ENCODE results near the gene ADRA2A. TPM values are rescaled to one million over a fixed set of nuclear protein-coding genes. Genes with fewer than 3 reads are reported as not detected.
A peak's percentile ranks its signal among the peaks of the same experiment; 100 is the strongest.

The ADRA2A gene
- total RNA-seq, 2 experiments from 2014 or later: not detected

DNA sequence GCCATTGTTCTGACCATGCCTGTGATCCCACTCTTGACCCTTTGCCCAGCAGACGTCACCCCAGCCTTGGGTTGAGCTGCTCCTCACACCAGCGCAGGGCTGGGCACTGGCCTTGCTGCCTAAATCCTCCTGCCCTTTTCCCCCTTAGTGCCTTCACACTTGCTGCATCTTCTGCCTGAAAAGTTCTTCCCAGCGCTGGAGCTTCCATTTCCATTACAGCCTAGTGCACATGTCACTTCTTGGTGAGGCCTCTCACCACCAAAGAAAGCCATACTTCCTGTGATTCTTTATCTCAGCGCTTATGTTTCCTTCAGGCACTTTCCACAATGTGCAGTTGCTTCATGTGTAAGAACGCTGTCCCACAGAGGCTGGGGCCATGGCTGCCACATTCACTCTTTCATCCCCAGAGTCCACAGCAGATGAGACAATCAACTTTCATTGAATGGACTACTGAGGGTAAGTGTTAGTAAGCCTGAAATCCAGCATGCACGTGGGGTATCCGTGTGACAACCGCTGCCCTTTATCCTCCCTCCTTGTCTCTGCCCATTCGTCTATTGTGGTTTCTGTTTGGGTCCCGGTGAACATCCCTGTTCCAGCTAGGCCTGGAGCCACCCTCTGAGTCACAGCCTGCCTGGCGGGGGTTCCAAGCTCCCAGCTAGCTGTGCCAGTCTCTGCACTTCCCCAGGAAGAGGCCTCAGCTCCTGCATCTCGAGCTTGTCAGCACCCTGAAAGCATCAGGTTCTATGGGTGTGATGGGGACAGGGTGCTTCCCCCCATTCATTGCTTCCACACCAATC lies 37.3 kb downstream of the ADRA2A start:
- CTCF ChIA-PET: no interaction called here
- intact Hi-C loops (cut with DNase I, micrococcal nuclease): no loop called here
- no peak overlapping the region for H3K4me3 Mint-ChIP-seq
- no peak for ATAC-seq
- H3K27me3 Mint-ChIP-seq: no peaks in the 10 kb centered on the region
- H3K9me3 Mint-ChIP-seq (ENCODE audit: low read depth): no peaks in the 10 kb centered on the region
- no peak for DNase-seq
- peaks cover 11% of the 10 kb centered on the region for H3K4me1 Mint-ChIP-seq
- H3K36me3 Mint-ChIP-seq (ENCODE audit: low read depth): no peaks in the 10 kb centered on the region
- no peak overlapping the region for H3K27ac Mint-ChIP-seq
- POLR2A ChIA-PET: no interaction called here

GRCh38 chr10:111114758-111115500 lies 38.1 kb downstream of the ADRA2A start:
- Mint-ChIP-seq H3K4me3 (no peak overlapping the region), H3K9me3 (ENCODE audit: low read depth) (no peaks in the 10 kb centered on the region), H3K27ac (no peak overlapping the region), H3K4me1 (peaks cover 11% of the 10 kb centered on the region), H3K27me3 (no peaks in the 10 kb centered on the region), H3K36me3 (ENCODE audit: low read depth) (no peaks in the 10 kb centered on the region)
- ChIA-PET CTCF (no interaction called here), POLR2A (no interaction called here)
- intact Hi-C loops (cut with DNase I, micrococcal nuclease): no loop called here
- ATAC-seq: no peak
- DNase-seq: no peak

DNA sequence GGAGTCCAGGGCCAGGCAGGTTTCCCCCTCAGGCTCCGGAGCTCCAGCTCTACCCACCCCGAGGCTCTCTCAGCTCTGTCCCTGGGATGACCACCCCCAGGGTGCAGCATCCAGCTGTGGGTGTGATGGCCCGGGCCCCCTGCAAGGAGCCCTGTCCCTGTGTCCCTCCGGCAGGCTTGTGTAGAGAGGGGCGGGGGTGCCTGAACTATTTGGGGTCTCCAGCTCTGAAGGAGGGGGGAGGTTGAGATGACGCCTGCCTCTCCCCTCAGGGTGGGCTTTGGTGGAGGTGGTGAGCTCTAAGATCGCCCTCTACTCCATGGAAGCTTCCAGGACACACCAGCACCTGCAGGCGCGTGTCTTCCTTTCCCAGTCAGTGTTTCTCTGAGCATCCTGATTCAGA lies 39.4 kb downstream of the ADRA2A start:
- H3K36me3 Mint-ChIP-seq (ENCODE audit: low read depth): no peaks in the 10 kb centered on the region
- no peaks in the 10 kb centered on the region for H3K9me3 Mint-ChIP-seq (ENCODE audit: low read depth)
- intact Hi-C loops (cut with DNase I, micrococcal nuclease): no loop called here
- DNase-seq: no peak
- H3K4me1 Mint-ChIP-seq: peaks cover 11% of the 10 kb centered on the region
- ChIA-PET POLR2A (no interaction called here), CTCF (no interaction called here)
- no peak for ATAC-seq
- H3K27ac Mint-ChIP-seq: no peak overlapping the region
- H3K27me3 Mint-ChIP-seq: no peaks in the 10 kb centered on the region
- H3K4me3 Mint-ChIP-seq: no peak overlapping the region

DNA sequence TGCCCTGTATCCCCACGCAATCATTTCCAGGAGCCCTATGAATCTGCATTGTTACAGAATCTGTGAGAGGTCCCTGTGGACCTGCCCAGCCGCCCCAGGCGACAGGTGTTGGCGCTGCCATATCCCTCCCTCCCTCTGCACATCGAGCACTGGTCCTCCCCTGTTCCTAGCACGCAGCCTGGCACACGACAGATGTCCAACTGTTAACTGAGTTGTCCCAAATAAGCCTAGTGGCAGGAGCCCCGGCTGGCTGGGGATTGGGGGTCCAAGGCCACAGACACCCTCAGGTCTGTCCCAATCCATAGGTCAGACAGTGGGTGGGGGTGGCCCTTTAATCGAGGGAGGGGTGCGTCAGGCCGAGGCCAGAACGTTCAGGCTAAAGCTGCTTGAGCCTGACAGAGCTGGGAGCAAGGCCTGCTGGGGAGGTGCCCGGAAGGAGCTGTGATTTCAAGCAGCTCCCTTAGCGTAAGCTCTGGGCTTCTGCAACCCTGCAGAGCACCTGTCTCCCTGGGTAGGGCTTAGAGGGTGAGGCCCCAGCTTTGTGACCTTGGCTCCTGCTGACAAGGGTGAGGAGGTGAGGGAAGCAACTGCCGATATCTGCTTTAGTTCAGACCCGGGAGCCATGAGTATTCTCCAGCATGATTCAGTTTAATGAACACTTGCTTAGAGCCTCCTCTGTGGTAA lies 40.1 kb downstream of the ADRA2A start:
- Mint-ChIP-seq H3K4me1 (peaks cover 11% of the 10 kb centered on the region), H3K27me3 (no peaks in the 10 kb centered on the region), H3K4me3 (no peak overlapping the region), H3K36me3 (ENCODE audit: low read depth) (no peaks in the 10 kb centered on the region), H3K27ac (no peak overlapping the region), H3K9me3 (ENCODE audit: low read depth) (no peaks in the 10 kb centered on the region)
- intact Hi-C loops (cut with DNase I, micrococcal nuclease): no loop called here
- DNase-seq (no peak), ATAC-seq (no peak)
- POLR2A ChIA-PET: no interaction called here
- CTCF ChIA-PET: no interaction called here

GRCh38 chr10:111117528-111118277 lies 40.9 kb downstream of the ADRA2A start:
- no peak for DNase-seq
- Mint-ChIP-seq H3K4me3 (no peak overlapping the region), H3K9me3 (ENCODE audit: low read depth) (no peaks in the 10 kb centered on the region), H3K4me1 (peaks cover 11% of the 10 kb centered on the region), H3K27ac (no peak overlapping the region), H3K27me3 (no peaks in the 10 kb centered on the region), H3K36me3 (ENCODE audit: low read depth) (no peaks in the 10 kb centered on the region)
- no peak for ATAC-seq
- POLR2A ChIA-PET: no interaction called here
- intact Hi-C loops (cut with DNase I, micrococcal nuclease): no loop called here
- CTCF ChIA-PET: interaction anchor here (0.6 kb wide), 2 partner anchors 41 to 289 kb away, joined by 3 to 4 read pairs; partner anchors contain the start of gene ADRA2A

DNA sequence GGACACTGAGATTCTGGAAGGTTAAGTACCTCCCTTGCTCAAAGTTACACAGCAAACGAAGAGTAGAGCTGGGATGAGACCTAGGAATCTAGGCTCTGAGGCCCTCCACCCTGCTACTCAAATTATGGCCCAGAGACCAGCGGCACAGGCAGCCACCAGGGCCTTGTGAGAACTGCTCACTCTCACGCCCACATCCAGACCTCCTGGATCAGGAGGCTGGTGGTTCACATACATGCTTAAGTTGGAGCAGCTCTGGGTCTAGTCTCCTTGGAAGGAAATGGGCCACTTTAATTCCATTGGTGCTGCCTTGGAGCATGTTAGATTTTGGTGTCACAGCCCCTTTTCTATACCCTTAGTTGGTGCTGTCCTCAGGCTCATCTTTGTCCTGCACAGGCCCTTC lies 41.9 kb downstream of the ADRA2A start:
- ATAC-seq (no peak), DNase-seq (no peak)
- Mint-ChIP-seq H3K9me3 (ENCODE audit: low read depth) (no peaks in the 10 kb centered on the region), H3K4me1 (peaks cover 11% of the 10 kb centered on the region), H3K36me3 (ENCODE audit: low read depth) (no peaks in the 10 kb centered on the region), H3K27ac (no peak overlapping the region), H3K4me3 (no peak overlapping the region), H3K27me3 (peaks cover 2% of the 10 kb centered on the region)
- ChIA-PET CTCF (no interaction called here), POLR2A (no interaction called here)
- intact Hi-C loops (cut with DNase I, micrococcal nuclease): no loop called here

DNA sequence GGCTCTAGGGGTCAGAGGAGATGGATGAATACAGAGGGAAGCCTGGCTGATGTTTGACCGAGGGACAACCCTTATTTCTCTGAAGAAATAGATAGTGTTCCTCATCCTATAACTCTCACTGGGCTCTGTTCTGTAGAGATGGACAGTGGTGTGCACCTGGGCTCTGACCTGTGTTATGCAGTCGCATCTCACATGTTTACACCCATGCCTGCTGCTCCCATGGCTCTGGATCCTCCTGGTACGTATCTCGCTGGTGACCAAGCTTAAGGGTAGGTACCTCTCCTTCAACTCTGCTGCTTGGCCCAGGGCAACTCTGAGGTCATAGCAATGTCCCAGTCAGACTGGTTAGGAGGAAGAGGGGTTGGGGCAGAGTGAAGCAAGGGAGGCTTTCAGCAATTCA lies 42.8 kb downstream of the ADRA2A start:
- ATAC-seq (no peak), DNase-seq (no peak)
- POLR2A ChIA-PET: no interaction called here
- H3K4me1 Mint-ChIP-seq: peaks cover 4% of the 10 kb centered on the region
- H3K27ac Mint-ChIP-seq: no peak overlapping the region
- CTCF ChIA-PET: no interaction called here
- intact Hi-C loops (cut with DNase I, micrococcal nuclease): no loop called here
- H3K27me3 Mint-ChIP-seq: peaks cover 4% of the 10 kb centered on the region
- no peaks in the 10 kb centered on the region for H3K36me3 Mint-ChIP-seq (ENCODE audit: low read depth)
- no peaks in the 10 kb centered on the region for H3K9me3 Mint-ChIP-seq (ENCODE audit: low read depth)
- H3K4me3 Mint-ChIP-seq: no peak overlapping the region

- intact Hi-C loops (cut with DNase I, micrococcal nuclease): no loop called here
- Mint-ChIP-seq H3K9me3 (ENCODE audit: low read depth) (no peaks in the 10 kb centered on the region), H3K4me1 (no peaks in the 10 kb centered on the region), H3K4me3 (no peak overlapping the region), H3K27me3 (peaks cover 8% of the 10 kb centered on the region), H3K27ac (no peak overlapping the region), H3K36me3 (ENCODE audit: low read depth) (no peaks in the 10 kb centered on the region)
- CTCF ChIA-PET: interaction anchor here (0.5 kb wide), 1 partner anchor 160 kb away, joined by 3 read pairs; no protein-coding TSS in a partner anchor
- ATAC-seq (no peak), DNase-seq (no peak)
- POLR2A ChIA-PET: no interaction called here
Measured at GRCh38 chr10:111122127-111122526, 45.3 kb downstream of the ADRA2A start.

DNA sequence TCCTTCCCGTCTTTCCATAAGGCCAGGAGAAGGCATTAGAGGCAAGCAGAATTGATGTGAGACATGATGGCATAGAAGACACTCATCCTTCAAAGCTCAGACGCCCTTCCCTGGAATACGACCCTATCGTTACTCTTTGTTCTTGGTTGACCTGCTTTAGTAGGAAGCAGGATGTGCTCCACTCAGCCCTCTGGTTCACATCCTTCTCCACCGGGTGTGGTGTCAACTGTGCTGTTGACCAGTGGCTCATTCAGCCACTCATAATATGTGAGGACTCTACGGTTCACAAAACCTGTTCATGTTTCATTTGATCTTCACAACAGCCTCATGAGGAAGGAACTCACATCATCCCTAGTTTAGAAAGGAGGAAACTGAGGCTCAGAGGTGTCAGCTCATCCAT lies 47.1 kb downstream of the ADRA2A start:
- CTCF ChIA-PET: no interaction called here
- ATAC-seq: no peak
- Mint-ChIP-seq H3K9me3 (ENCODE audit: low read depth) (no peaks in the 10 kb centered on the region), H3K27ac (no peak overlapping the region), H3K4me3 (no peak overlapping the region), H3K27me3 (peaks cover 8% of the 10 kb centered on the region), H3K4me1 (no peaks in the 10 kb centered on the region), H3K36me3 (ENCODE audit: low read depth) (no peaks in the 10 kb centered on the region)
- POLR2A ChIA-PET: no interaction called here
- DNase-seq: no peak
- intact Hi-C loops (cut with DNase I, micrococcal nuclease): no loop called here

- no peaks in the 10 kb centered on the region for H3K4me1 Mint-ChIP-seq
- peaks cover 8% of the 10 kb centered on the region for H3K27me3 Mint-ChIP-seq
- H3K4me3 Mint-ChIP-seq: no peak overlapping the region
- POLR2A ChIA-PET: no interaction called here
- no peaks in the 10 kb centered on the region for H3K9me3 Mint-ChIP-seq (ENCODE audit: low read depth)
- ATAC-seq: no peak
- intact Hi-C loops (cut with DNase I, micrococcal nuclease): no loop called here
- H3K27ac Mint-ChIP-seq: no peak overlapping the region
- CTCF ChIA-PET: no interaction called here
- DNase-seq: no peak
- no peaks in the 10 kb centered on the region for H3K36me3 Mint-ChIP-seq (ENCODE audit: low read depth)
Measured at GRCh38 chr10:111125102-111125501, 48.3 kb downstream of the ADRA2A start.

DNA sequence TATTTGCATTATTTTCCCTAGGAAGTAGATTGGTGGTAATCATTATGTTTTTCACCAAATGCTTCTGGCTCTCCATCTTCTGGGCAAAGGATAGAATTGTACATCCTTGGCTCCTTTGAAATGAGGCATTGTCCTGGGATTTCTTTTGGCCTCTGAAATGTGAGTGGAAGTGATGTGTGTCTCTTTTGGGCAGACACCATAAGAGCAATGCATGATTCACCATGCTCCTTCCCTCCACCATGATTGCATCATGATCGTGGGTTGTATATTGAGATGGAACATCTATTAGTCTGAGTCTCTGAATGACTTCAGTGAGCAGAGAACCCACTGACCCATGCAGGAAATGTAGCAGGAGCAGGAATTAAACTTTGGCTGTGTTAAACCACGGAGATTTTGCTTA lies 49.2 kb downstream of the ADRA2A start:
- ChIA-PET POLR2A (no interaction called here), CTCF (no interaction called here)
- DNase-seq: no peak
- no peaks in the 10 kb centered on the region for H3K4me1 Mint-ChIP-seq
- H3K27ac Mint-ChIP-seq: no peak overlapping the region
- intact Hi-C loops (cut with DNase I, micrococcal nuclease): no loop called here
- peaks cover 8% of the 10 kb centered on the region for H3K27me3 Mint-ChIP-seq
- no peaks in the 10 kb centered on the region for H3K9me3 Mint-ChIP-seq (ENCODE audit: low read depth)
- peak; percentile 23 for ATAC-seq
- H3K4me3 Mint-ChIP-seq: no peak overlapping the region
- H3K36me3 Mint-ChIP-seq (ENCODE audit: low read depth): no peaks in the 10 kb centered on the region

Measured in activated CD4-positive, alpha-beta T cell treated with anti-CD3 and anti-CD28 coated beads for 36 hours (primary cell).